Activated naive CD8-positive, alpha-beta T cell treated with anti-CD3 and anti-CD28 coated beads, Interleukin-2, amount 50 U/mL, for 24 hours (primary cell): ENCODE data around the gene GAN.
"Not testable (repeated sequence)": the region's sequence is repeated elsewhere in the genome, so short reads cannot be mapped to it uniquely, and the experiment has no call there.

Experiments
- ATAC-seq: fragments of 150-1000 bp; cut with Tn5 transposase; one replicate; pipeline ENCODE4 v1.10.0; 2021
- DNase-seq: peaks from one replicate; pipeline ENCODE4 v3.0.0; 2021
- H3K27ac Mint-ChIP-seq: one replicate; pipeline ENCODE4 v1.8.0; 2021; ENCODE audit warnings: mild to moderate bottlenecking, mixed read lengths
- H3K27me3 Mint-ChIP-seq: one replicate; pipeline ENCODE4 v1.8.0; 2021; ENCODE audit warnings: mixed read lengths
- H3K36me3 Mint-ChIP-seq: one replicate; pipeline ENCODE4 v1.8.0; 2021; ENCODE audit warnings: low read depth, mixed read lengths
- H3K4me1 Mint-ChIP-seq: one replicate; pipeline ENCODE4 v1.8.0; 2021; ENCODE audit warnings: mixed read lengths
- H3K4me3 Mint-ChIP-seq: one replicate; pipeline ENCODE4 v1.8.0; 2021; ENCODE audit warnings: mild to moderate bottlenecking, moderate library complexity, mixed read lengths
- H3K9me3 Mint-ChIP-seq: one replicate; pipeline ENCODE4 v1.8.0; 2021; ENCODE audit warnings: mixed read lengths

Gene GAN

GRCh38 chr16:81409016-81409556 is 94.3 kb downstream of the GAN start:
- H3K27me3 Mint-ChIP-seq, result peaks cover 2% of the 10 kb centered on the region
- H3K36me3 Mint-ChIP-seq, result no peaks in the 10 kb centered on the region
- no peak overlapping the region for H3K27ac Mint-ChIP-seq
- DNase-seq (no peak), ATAC-seq (no peak)
- no peaks in the 10 kb centered on the region for H3K4me1 Mint-ChIP-seq
- H3K4me3 Mint-ChIP-seq, result no peak overlapping the region
- H3K9me3 Mint-ChIP-seq, result no peaks in the 10 kb centered on the region

- no peak overlapping the region for H3K27ac Mint-ChIP-seq
- no peaks in the 10 kb centered on the region for H3K36me3 Mint-ChIP-seq
- H3K27me3 Mint-ChIP-seq, result no peaks in the 10 kb centered on the region
- DNase-seq (no peak), ATAC-seq (no peak)
- H3K9me3 Mint-ChIP-seq, result no peaks in the 10 kb centered on the region
- H3K4me3 Mint-ChIP-seq, result no peak overlapping the region
- H3K4me1 Mint-ChIP-seq, result peaks cover 2% of the 10 kb centered on the region
These were observed 96.0 kb downstream of the GAN start for GRCh38 chr16:81410643-81411293.

GRCh38 chr16:81413245-81413990 is 98.7 kb downstream of the GAN start:
- no peak for DNase-seq
- H3K27ac Mint-ChIP-seq, result no peak overlapping the region
- no peaks in the 10 kb centered on the region for H3K27me3 Mint-ChIP-seq
- peaks cover 2% of the 10 kb centered on the region for H3K4me1 Mint-ChIP-seq
- H3K4me3 Mint-ChIP-seq, result no peak overlapping the region
- no peak for ATAC-seq
- H3K36me3 Mint-ChIP-seq, result no peaks in the 10 kb centered on the region
- no peaks in the 10 kb centered on the region for H3K9me3 Mint-ChIP-seq

GRCh38 chr16:81415751-81416150 is 101.0 kb downstream of the GAN start:
- Mint-ChIP-seq H3K27ac (no peak overlapping the region), H3K36me3 (no peaks in the 10 kb centered on the region), H3K27me3 (no peaks in the 10 kb centered on the region), H3K9me3 (no peaks in the 10 kb centered on the region), H3K4me1 (peaks cover 2% of the 10 kb centered on the region), H3K4me3 (no peak overlapping the region)
- DNase-seq (no peak), ATAC-seq (no peak)

GRCh38 chr16:81416749-81417148 is 102.0 kb downstream of the GAN start:
- Mint-ChIP-seq H3K9me3 (no peaks in the 10 kb centered on the region), H3K4me1 (peaks cover 2% of the 10 kb centered on the region), H3K27me3 (no peaks in the 10 kb centered on the region), H3K36me3 (no peaks in the 10 kb centered on the region), H3K27ac (no peak overlapping the region), H3K4me3 (no peak overlapping the region)
- DNase-seq, result no peak
- no peak for ATAC-seq

- no peak overlapping the region for H3K4me3 Mint-ChIP-seq
- no peak overlapping the region for H3K27ac Mint-ChIP-seq
- peaks cover 2% of the 10 kb centered on the region for H3K4me1 Mint-ChIP-seq
- no peaks in the 10 kb centered on the region for H3K9me3 Mint-ChIP-seq
- DNase-seq, result no peak
- no peaks in the 10 kb centered on the region for H3K36me3 Mint-ChIP-seq
- H3K27me3 Mint-ChIP-seq, result no peaks in the 10 kb centered on the region
- no peak for ATAC-seq
These were observed 102.4 kb downstream of the GAN start for GRCh38 chr16:81417210-81417609.

- ATAC-seq (no peak), DNase-seq (no peak)
- Mint-ChIP-seq H3K27me3 (no peaks in the 10 kb centered on the region), H3K4me1 (peaks cover 7% of the 10 kb centered on the region), H3K4me3 (no peak overlapping the region), H3K27ac (no peak overlapping the region), H3K36me3 (no peaks in the 10 kb centered on the region), H3K9me3 (no peaks in the 10 kb centered on the region)
These were observed 105.0 kb downstream of the GAN start for GRCh38 chr16:81419806-81420205.

GRCh38 chr16:81421126-81421525 is 106.4 kb downstream of the GAN start:
- no peak for DNase-seq
- Mint-ChIP-seq H3K27ac (no peak overlapping the region), H3K4me3 (no peak overlapping the region), H3K4me1 (peaks cover 15% of the 10 kb centered on the region), H3K9me3 (no peaks in the 10 kb centered on the region), H3K36me3 (no peaks in the 10 kb centered on the region), H3K27me3 (no peaks in the 10 kb centered on the region)
- ATAC-seq, result no peak

- Mint-ChIP-seq H3K9me3 (no peaks in the 10 kb centered on the region), H3K4me1 (peaks cover 15% of the 10 kb centered on the region), H3K27me3 (no peaks in the 10 kb centered on the region), H3K27ac (no peak overlapping the region), H3K36me3 (no peaks in the 10 kb centered on the region), H3K4me3 (no peak overlapping the region)
- DNase-seq (no peak), ATAC-seq (no peak)
These were observed 106.8 kb downstream of the GAN start for GRCh38 chr16:81421536-81421935.

GRCh38 chr16:81422153-81422552 is 107.4 kb downstream of the GAN start:
- not testable (repeated sequence) for ATAC-seq, H3K27ac Mint-ChIP-seq, H3K36me3 Mint-ChIP-seq, H3K4me3 Mint-ChIP-seq, H3K9me3 Mint-ChIP-seq, DNase-seq, H3K27me3 Mint-ChIP-seq
- H3K4me1 Mint-ChIP-seq, result peaks cover 15% of the 10 kb centered on the region

GRCh38 chr16:81424771-81425170 is 110.0 kb downstream of the GAN start:
- Mint-ChIP-seq H3K4me3 (no peak overlapping the region), H3K36me3 (no peaks in the 10 kb centered on the region), H3K27me3 (no peaks in the 10 kb centered on the region), H3K4me1 (peaks cover 15% of the 10 kb centered on the region), H3K27ac (peak overlapping the region; percentile 77), H3K9me3 (no peaks in the 10 kb centered on the region)
- peak; percentile 71 for ATAC-seq
- DNase-seq, result peak; percentile 45

GRCh38 chr16:81427219-81427618 is 112.5 kb downstream of the GAN start:
- no peak for ATAC-seq
- no peak overlapping the region for H3K4me3 Mint-ChIP-seq
- H3K27me3 Mint-ChIP-seq, result no peaks in the 10 kb centered on the region
- H3K36me3 Mint-ChIP-seq, result no peaks in the 10 kb centered on the region
- H3K27ac Mint-ChIP-seq, result no peak overlapping the region
- peaks cover 19% of the 10 kb centered on the region for H3K4me1 Mint-ChIP-seq
- DNase-seq, result no peak
- no peaks in the 10 kb centered on the region for H3K9me3 Mint-ChIP-seq

- peaks cover 19% of the 10 kb centered on the region for H3K4me1 Mint-ChIP-seq
- H3K9me3 Mint-ChIP-seq, result no peaks in the 10 kb centered on the region
- H3K4me3 Mint-ChIP-seq, result no peak overlapping the region
- ATAC-seq, result no peak
- H3K36me3 Mint-ChIP-seq, result no peaks in the 10 kb centered on the region
- DNase-seq, result no peak
- no peaks in the 10 kb centered on the region for H3K27me3 Mint-ChIP-seq
- no peak overlapping the region for H3K27ac Mint-ChIP-seq
These were observed 114.3 kb downstream of the GAN start for GRCh38 chr16:81429045-81429521.

- ATAC-seq (no peak), DNase-seq (no peak)
- Mint-ChIP-seq H3K27me3 (peaks cover 2% of the 10 kb centered on the region), H3K36me3 (no peaks in the 10 kb centered on the region), H3K4me3 (no peak overlapping the region), H3K4me1 (peaks cover 5% of the 10 kb centered on the region), H3K27ac (no peak overlapping the region), H3K9me3 (no peaks in the 10 kb centered on the region)
These were observed 117.0 kb downstream of the GAN start for GRCh38 chr16:81431554-81432353.
